NCI-H1694 (cell line): ENCODE results near the gene BTBD6.

ENCODE experiments used
- DNase-seq: peaks from one replicate; lab custom pipeline; 2025; lab: John Stamatoyannopoulos, UW

Gene BTBD6

GRCh38 chr14:105248368-105249181, at the start of gene BTBD6:
Gene BTBD6, plus strand, starts transcription at chr14:105248533. Its CDS starts 179 bp downstream, at chr14:105248712.
- DNase-seq: no peak

DNA sequence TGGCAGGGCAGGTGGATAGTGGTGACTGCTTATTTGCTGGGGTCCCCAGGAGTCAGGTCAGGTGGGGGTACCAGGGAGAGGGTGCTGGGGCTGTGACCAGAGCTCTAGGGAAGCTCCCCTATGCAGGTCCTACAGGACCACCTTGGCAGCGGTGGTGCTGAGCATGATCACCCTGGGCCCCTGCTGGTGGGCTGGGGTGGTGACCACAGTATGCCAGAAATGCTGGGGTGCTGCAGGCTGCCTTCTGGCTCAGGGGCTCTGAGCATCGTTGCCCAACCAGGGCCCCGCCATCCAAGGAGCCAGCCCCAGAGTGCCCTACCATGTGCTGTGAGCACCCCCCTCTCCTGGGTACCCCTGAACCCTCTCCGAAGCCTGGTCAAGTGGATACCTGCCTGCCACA, 49.7 kb upstream of the BTBD6 start:
- no peak for DNase-seq

DNA sequence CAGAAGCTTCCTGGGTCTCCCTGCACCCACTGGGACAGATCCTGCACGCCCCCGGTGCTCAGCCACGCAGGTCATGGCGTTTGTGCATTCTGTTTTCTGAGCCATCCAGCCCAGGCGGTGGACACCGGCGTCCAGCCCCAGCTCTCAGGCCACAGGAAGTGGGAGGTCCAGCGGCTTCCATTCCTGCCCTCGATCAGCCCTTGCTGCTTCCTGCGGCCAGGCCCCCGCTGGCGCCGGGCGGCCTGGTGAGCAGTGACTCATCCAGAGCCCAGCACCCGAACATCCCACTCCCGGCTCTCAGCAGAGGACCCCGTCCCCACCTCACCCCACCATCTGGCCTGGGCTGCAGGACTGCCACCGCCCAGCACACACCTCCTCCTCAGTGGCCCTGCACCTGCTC, 49.2 kb upstream of the BTBD6 start:
- no peak for DNase-seq

DNA sequence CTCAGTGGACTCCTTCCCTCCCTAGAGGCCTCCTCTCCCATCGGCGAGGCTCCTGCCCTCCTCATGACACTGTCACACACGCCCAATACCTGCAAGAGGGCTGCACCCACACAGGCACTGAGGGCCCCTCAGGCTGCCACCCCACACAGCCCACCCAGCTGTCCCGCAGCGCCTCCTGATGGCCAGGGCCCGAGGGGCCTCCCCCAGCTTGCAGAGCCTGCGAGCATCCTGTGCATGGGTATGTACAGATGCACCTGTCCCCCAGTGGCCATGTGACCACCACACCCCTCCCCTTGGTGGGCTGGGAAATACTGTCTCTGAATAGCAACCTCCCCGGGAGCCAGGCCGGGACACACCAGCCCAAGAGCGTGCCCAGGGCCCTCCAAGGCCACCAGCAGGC, 48.3 kb upstream of the BTBD6 start:
- DNase-seq: no peak

DNA sequence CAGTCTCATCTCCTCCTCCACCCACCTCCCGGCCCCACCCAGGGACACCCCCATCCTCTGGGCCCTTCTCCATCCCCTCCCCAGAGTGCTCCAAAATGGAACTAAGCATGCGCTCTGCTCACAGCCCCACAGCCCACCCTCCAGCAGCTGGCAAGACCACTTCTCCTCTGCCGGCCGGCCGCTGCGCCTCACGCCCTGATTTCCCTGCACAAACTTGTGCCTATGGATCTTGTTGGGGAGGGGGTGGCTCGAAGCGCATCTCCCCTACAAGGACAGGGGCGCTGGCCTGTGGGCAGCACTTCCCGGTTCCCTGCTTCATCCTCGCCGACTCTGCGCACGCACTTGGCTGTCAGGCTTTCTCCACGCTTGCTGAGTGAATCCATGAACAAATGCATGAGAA, 47.7 kb upstream of the BTBD6 start:
- no peak for DNase-seq

DNA sequence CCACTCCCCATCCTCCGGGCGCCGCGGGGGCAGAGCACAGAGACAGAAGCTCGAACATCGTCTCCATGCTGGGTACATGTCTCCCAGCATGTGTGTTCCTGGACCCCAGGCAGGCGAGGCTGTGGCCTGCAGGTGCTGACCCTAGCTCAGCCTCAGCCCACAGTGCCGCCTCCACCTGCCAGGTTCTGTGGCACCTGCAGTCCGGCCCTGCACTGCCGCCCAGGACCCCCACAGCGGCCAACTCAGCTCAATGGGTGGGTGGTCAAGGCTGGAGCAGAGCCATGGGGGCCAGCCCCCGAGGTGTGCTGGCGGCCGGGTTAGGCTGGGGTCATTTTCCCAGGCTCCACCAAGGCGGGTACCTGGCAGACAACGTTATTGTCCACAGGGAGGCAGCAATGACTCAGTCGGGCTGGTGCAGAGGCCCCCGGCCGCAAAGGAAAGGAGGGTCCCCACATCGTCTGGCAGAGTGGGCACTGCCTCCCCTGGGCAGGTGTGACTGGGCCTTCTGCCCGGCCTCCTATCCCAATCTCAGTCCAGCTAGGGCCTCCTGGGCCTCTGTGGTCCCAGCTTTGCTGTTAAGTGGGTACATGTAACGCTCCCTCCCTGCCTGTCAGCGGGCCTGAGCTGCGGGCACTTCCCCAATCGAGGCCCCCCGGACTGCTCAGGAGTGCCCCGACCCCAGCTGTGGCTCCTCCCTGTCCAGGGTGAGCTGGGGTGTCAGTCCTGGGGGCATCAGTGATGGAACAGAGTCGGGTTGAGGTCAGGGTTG, 47.0 kb upstream of the BTBD6 start:
- no peak for DNase-seq

DNA sequence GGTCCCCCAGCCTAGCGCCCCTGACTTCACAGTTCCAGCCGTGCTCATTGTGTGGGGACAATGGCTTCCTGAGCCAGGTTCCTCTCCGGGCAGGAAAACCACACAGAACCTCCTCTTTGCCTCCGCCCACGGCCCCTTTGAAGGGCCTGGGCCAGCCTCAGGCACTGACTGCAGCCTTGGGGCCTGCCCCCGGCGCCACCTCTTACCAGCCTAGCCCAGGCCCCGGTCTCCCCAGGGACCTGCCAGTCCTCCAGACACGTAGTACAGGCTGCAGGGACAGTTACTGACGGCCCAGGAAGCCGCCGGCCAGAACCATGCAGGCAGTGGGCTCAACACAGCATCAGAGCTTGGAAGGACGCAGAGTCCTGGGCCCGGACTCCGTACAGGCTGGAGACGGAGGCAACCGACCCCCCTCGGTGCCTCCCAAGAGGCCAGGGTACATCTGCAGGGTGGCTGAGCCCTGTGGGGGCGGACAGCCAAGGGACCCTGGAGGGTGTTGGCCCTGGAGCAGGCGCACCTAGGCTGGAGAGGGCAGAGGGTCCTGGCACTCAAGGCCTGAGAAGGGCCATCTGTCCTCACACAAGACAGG, 46.3 kb upstream of the BTBD6 start:
- DNase-seq: no peak

DNA sequence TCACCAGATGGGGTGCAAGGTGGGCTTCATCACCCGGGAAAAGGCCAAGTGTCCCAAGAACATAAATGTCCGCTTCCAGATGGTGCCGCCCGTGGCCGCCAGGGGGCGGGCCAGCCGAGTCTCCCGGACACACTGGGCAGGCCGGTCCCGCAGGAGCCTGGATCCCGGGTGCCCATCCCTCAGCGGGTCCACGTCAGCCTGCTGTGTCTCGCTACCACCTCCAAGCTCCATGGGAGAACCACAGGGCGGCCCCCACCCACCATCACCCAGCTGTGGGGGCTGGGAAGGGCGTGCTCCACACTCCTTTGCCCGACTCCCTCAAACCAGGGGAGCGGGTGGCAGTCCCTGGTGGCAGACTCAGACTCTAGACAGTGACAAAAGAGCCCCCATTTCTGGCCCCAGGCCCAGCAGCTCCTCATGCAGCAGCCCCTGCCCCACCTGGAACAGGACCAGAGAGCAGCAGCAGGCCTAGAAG, 45.2 kb upstream of the BTBD6 start:
- peak; percentile 93 for DNase-seq

GRCh38 chr14:105203701-105204100, 44.6 kb upstream of the BTBD6 start:
- no peak for DNase-seq

DNA sequence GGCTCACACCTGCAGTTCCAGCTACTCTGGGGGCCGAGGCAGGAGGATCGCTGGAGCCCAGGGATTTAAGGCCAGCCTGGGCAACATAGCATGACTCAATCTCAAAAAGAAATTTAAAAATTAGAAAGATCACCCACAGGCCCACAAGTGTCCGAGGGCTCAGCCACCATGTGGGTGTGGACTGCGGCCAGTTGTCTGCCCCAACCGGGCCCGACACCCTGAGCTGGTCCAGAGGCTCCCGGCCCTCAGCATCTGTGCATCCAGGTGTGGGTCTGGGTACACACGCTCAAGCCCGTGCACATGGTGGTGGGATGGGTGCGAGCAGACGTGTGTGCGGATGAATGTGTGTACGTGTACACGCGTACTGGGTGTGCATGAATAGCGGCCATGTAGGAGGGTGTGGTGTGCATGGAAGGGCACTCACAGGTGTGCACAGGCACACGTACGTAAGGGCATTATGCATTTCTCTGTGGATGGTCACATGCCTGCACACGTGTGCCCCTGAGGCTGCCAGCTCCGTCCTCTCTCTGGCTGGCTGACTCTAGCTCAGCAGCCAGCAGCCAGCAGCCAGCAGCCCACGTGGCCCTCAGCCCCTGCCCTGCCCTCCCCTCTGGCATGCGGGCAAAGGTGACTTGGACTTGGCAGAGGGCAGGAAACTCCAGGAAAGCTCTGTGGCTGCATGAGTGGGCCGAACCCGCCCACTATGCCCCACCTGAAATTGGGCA, 44.0 kb upstream of the BTBD6 start:
- no peak for DNase-seq

GRCh38 chr14:105204931-105205672, 43.2 kb upstream of the BTBD6 start:
- DNase-seq: no peak

DNA sequence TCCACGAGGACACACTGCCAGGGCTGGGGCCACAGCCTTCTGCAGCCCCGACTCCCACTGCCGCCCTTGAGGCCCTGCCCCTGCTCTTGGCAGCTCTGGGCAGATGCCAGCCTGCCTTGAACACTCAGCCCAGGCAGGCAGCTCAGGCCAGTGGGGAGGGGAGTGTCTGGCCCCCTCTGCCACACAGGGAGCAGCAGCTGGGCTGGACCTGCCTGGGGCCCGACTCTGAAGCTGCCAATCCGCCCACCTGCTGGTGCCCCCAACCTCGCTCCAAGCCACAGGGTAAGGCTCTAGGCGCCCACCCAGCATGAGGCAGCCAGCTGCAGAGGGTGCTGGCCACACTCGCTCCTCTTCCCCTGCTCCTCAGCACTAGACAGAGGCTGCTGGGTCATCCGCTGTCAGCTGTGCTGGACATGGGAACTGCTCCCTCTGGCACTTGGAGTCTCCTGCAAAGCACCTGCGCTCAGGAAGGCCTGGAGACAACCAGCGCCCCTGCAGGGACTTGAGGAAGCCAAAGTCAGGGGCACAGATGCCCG, 42.6 kb upstream of the BTBD6 start:
- peak; percentile 49 for DNase-seq

DNA sequence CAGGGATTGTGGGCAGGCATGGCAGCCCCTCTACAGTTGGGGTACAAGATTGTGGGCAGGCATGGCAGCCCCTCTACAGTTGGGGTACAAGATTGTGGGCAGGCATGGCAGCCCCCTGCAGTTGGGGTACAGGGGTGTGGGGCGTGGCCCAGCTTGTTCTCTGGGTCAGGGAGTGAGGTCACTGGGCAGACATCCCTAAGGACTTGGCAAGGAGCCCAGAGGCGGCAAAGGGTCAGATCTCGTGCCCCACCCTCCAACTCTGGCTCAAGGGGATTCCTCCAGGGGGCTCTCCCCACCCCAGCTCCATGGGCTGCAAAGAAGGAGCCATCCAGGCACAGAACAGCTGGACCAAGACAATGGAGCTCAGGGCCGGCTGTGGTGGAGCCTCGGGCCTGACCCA, 41.5 kb upstream of the BTBD6 start:
- no peak for DNase-seq

DNA sequence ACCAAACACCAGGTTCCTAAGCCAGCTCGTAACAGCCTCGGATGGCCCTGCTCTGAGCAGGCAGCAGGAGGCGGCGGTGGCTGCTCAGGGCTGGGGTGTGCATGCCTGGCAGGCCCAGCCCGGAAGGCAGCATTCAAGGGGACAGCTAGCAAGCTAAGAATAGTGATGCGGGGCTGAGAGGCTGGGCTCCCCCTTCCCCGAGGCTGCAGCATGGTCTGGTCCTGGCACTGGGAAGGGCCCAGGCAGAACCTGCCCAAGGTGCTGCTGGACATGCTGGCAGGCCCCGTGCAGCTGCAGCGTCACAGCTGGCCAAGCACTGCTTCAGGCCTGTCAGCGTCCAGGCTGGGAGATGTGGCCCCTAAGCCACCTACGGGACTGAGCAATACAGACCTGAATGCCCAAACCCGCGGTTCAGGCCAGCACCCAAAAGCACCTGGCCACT, 40.9 kb upstream of the BTBD6 start:
- no peak for DNase-seq

GRCh38 chr14:105207996-105208737, 40.2 kb upstream of the BTBD6 start:
- DNase-seq: no peak

GRCh38 chr14:105208738-105209075, 39.6 kb upstream of the BTBD6 start:
- no peak for DNase-seq

DNA sequence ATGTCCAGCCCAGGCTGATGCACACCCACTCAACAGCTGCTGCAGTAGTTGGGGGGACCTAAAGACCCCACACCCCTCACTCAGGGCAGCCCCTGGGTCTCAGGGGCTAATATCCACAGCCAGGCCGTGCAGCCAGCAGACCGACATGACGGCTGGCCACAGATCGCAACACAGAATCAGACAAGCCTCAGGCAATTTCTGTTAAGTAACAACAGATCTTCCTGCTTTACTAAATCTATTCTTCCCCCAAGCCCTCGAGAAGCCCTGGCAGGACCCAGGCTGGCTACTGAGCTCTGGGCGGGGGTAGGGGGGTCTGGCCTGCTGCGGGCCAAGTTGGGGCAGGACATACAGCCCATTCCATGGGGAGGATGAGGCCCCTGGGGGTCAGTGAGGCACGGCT, 39.2 kb upstream of the BTBD6 start:
- no peak for DNase-seq

DNA sequence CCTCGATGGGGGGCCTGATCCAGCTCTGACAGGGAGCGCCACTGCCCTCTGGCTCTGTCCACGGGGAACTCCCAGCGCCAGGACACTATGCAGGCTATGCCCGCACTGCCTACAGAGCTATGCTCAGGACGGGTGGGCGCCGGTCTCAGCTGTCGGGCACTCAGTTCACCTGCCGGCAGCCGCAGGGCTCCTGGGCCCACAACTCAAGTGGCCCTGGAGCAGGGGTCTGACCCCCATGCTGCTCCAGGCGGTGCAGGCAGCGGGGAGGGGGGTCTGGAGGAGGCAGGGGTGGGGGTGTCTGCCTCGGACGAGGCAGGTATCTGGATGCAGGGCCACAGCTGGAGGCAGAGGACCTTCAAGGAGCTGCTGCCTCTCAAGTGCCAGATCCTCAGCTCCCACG, 38.7 kb upstream of the BTBD6 start:
- no peak for DNase-seq

DNA sequence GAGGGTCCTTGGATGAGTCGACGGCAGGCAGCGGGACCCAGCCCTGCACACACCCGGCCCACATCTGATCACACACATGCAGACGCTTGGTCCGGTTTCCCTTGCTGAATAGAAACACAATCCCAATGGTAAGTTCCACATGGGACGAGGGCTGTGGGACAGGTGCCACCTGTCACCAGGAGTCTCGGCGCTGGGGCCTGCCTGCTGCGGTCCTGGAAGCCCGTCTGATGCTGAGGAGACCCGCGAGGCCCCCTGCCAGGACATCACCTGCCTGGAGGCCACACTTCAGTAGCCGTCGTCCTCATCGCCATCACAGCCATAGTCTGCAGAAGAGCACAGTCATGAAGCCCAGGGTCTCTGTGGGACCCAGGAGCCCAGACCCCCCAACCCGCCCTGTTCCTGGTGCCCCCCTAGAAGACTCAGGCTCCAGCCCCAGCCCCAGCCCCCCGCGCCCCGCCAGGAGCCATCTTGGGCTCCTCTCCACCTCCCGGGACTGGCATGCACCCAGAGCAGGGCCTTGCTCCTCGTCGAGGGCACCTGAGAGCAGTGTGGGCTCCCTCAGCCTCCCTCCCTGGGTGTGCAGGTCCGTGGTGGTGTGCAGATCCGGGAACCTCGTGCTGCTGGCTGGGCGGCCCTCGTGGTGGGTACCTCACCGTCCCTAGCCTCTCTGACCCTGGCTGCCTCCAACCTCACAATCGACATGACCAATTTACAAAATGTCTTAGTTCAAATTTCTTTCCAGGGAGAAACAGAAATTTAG, 37.9 kb upstream of the BTBD6 start:
- no peak for DNase-seq
